GM23338 (cell line): ENCODE measurements around the gene B3GAT2. TPM values are rescaled to one million over a fixed set of nuclear protein-coding genes. Genes with fewer than 3 reads are reported as not detected.

Source experiments
- ATAC-seq: fragments of 200-7000 bp; cut with Tn5 transposase; 3 replicates; pipeline ENCODE4 v1.9.1; 2020
- DNase-seq: peaks from one replicate; pipeline ENCODE4 v3.0.0-alpha.2; 2015; ENCODE audit warnings: low spot score
- H2AFZ ChIP-seq: fragments of 200-600 bp; sonication (generic); 2 replicates; pipeline ENCODE4 v1.8.0; 2016; ENCODE audit warnings: antibody characterized with exemption, mild to moderate bottlenecking, moderate library complexity
- H3F3A ChIP-seq: fragments of 200-600 bp; sonication (generic); replicated peaks from 2 replicates; pipeline ENCODE4 v1.8.0; 2017; ENCODE audit warnings: antibody characterized with exemption, mixed run types, low read depth
- H3K27ac ChIP-seq: fragments of 200-600 bp; sonication (generic); 2 replicates; pipeline ENCODE4 v1.6.1; 2016; ENCODE audit warnings: low read depth
- H3K27me3 ChIP-seq: fragments of 200-600 bp; sonication (generic); 2 replicates; pipeline ENCODE4 v1.8.0; 2016; ENCODE audit warnings: mild to moderate bottlenecking, mixed run types, moderate library complexity; ENCODE audit not compliant: insufficient read depth
- H3K36me3 ChIP-seq: fragments of 200-600 bp; sonication (generic); 2 replicates; pipeline ENCODE4 v1.8.0; 2016; ENCODE audit warnings: mild to moderate bottlenecking; ENCODE audit not compliant: insufficient read depth
- H3K4me1 ChIP-seq: fragments of 200-600 bp; sonication (generic); 2 replicates; pipeline ENCODE4 v1.8.0; 2016; ENCODE audit warnings: mild to moderate bottlenecking, moderate library complexity; ENCODE audit not compliant: insufficient read depth
- H3K4me2 ChIP-seq: fragments of 200-600 bp; sonication (generic); 2 replicates; pipeline ENCODE4 v1.7.1; 2017; ENCODE audit warnings: mixed run types
- H3K4me3 ChIP-seq: fragments of 200-600 bp; sonication (generic); 2 replicates; pipeline ENCODE4 v1.6.1; 2016; ENCODE audit warnings: mixed run types
- H3K79me2 ChIP-seq: fragments of 200-600 bp; sonication (generic); replicated peaks from 2 replicates; pipeline ENCODE4 v1.8.0; 2017; ENCODE audit warnings: mild to moderate bottlenecking; ENCODE audit not compliant: insufficient read depth
- H3K9me2 ChIP-seq: fragments of 200-600 bp; sonication (generic); 2 replicates; pipeline ENCODE4 v1.8.0; 2017; ENCODE audit not compliant: insufficient read depth
- H4K20me1 ChIP-seq: fragments of 200-600 bp; sonication (generic); replicated peaks from 2 replicates; pipeline ENCODE4 v1.8.0; 2017; ENCODE audit warnings: mild to moderate bottlenecking; ENCODE audit not compliant: insufficient read depth
- H3K27ac Mint-ChIP-seq: 2 replicates; pipeline ENCODE4 v1.8.0; 2020; ENCODE audit warnings: inconsistent platforms, mild to moderate bottlenecking, moderate library complexity, mixed read lengths
- H3K27me3 Mint-ChIP-seq: 3 replicates; pipeline ENCODE4 v1.8.0; 2022; ENCODE audit warnings: low read depth, mild to moderate bottlenecking, moderate library complexity, mixed read lengths, inconsistent platforms; ENCODE audit not compliant: insufficient read depth, poor library complexity
- H3K36me3 Mint-ChIP-seq: 3 replicates; pipeline ENCODE4 v1.8.0; 2021; ENCODE audit warnings: low read depth, mild to moderate bottlenecking, inconsistent platforms, moderate library complexity, mixed read lengths
- H3K4me1 Mint-ChIP-seq: 3 replicates; pipeline ENCODE4 v1.8.0; 2020; ENCODE audit warnings: mild to moderate bottlenecking, inconsistent platforms, mixed read lengths
- H3K4me3 Mint-ChIP-seq: 3 replicates; pipeline ENCODE4 v1.8.0; 2021; ENCODE audit warnings: moderate library complexity, mild to moderate bottlenecking, inconsistent platforms, mixed read lengths
- H3K9me3 Mint-ChIP-seq: 3 replicates; pipeline ENCODE4 v1.8.0; 2020; ENCODE audit warnings: moderate library complexity, mild to moderate bottlenecking, inconsistent platforms, mixed read lengths
- EZH2 ChIP-seq: fragments of 200-600 bp; sonication (generic); IDR thresholded peaks from one replicate; pipeline ENCODE4 v1.8.0; 2017; ENCODE audit warnings: antibody characterized with exemption, mild to moderate bottlenecking, low read depth; ENCODE audit not compliant: unreplicated experiment
- JUNB ChIP-seq: IDR thresholded peaks from one replicate; pipeline ENCODE4 v1.6.1; 2016; ENCODE audit warnings: antibody characterized with exemption; ENCODE audit not compliant: unreplicated experiment
- POLR2AphosphoS5 ChIP-seq: IDR thresholded peaks from 2 replicates; pipeline ENCODE4 v1.6.1; 2016; ENCODE audit warnings: antibody characterized with exemption, low read depth
- REST ChIP-seq: IDR thresholded peaks from one replicate; pipeline ENCODE4 v1.6.1; 2018; ENCODE audit warnings: antibody characterized with exemption; ENCODE audit not compliant: unreplicated experiment
- STAT1 ChIP-seq: IDR thresholded peaks from one replicate; pipeline ENCODE4 v1.6.1; 2016; ENCODE audit warnings: antibody characterized with exemption; ENCODE audit not compliant: unreplicated experiment
- ZNF114 ChIP-seq: fragments of 250-450 bp; sonication (Bioruptor Pico); IDR thresholded peaks from 2 replicates; pipeline ENCODE4 v1.5.0; 2020; ENCODE audit warnings: mild to moderate bottlenecking, moderate library complexity
- long read RNA-seq: library from polyadenylated mRNA; unstranded; transcript quantifications from one replicate; pipeline ENCODE4 v2.0.0, GENCODE V29; 2020; ENCODE audit not compliant: unreplicated experiment
- polyA plus RNA-seq: library from polyadenylated mRNA; unstranded; fragments of >200 nt; fragmentation: Nextera tagmentation; extraction: Ambion mirVana; gene quantifications from 2 replicates; pipeline ENCODE4 v1.2.1, GENCODE V29; 2016
- total RNA-seq: library from RNA; depleted of rRNA; stranded (reverse); fragments of >200 nt; shearing (Covaris generic); gene quantifications from 2 replicates; pipeline ENCODE4 v1.2.3, GENCODE V29; 2014; rRNA removed
- TF ChIP-seq, protein P1 (sequence below), 2 experiments: fragments of 200-600 bp in 1 of 2; sonication (generic) in 1 of 2; conservative IDR thresholded peaks; 2 replicates each; pipeline versions ENCODE4 v1.5.1 to v1.6.1; 2016 to 2017; ENCODE audit warnings: antibody characterized with exemption in 2 of 2, low read depth in 2 of 2, mild to moderate bottlenecking in 2 of 2, moderate library complexity in 1 of 2
- TF ChIP-seq, protein P2 (sequence below): IDR thresholded peaks from 2 replicates; pipeline ENCODE4 v1.6.1; 2016; ENCODE audit warnings: antibody characterized with exemption

Gene B3GAT2
- total RNA-seq (1.0 and 1.8 TPM in 2 replicates), polyA plus RNA-seq (0.92 and 1.7 TPM in 2 replicates)
- long read RNA-seq, partial matches to known transcripts = 1 of 1 reads
- long read RNA-seq, other reads (novel, unspliced or antisense) = 0 of 1 reads

DNA sequence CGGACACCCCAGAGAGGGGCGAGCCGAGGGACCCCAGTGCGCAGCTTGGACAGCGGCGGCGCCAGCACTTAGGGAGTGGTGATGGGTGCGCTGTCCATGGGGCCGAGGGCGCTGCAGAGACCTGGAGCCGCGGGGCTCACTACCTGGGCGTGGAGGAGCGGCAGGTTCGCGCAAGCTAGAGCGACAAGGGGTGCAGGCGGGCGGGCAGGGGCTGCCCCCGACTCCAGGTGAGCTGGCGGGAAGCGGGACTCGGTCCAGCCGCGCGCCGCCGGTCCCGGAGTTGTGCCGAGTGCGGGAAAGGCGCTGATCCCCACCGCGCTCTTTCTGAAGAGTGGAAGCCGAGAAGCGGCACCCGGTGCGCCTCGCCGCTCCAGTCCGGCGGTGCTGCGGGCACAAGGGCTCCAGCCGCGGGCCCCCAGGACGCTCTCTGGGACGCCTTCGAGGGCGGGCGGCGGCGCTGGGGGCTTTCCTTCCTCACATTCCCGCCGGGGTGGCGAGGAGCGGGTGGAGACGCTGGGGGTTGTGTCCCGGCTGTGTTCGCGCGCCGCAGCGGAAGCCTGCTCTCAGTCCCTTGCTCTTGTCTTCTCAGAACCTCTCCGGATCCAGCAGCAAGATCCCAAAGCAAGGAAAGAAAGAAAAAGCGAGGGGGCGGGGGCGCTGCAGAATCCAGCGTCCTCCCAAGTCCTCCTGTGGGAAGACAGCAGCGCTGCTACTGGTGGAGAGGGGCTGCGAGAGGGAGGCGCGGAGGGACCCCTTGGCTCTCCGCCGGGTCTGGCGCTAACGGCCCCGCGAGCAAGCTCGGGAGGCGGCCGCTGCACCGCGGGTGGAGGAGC is at the start of gene B3GAT2:
B3GAT2 (minus strand) TSS at position 610 of the 833 bp plus-strand sequence. CDS start 631 bp downstream, outside the sequence.
- DNase-seq = peak; percentile 66
- Histone ChIP-seq H3K36me3 (no peaks in the 10 kb centered on the region), H3K9me2 (no peaks in the 10 kb centered on the region), H3K27ac (no peak within 1 kb of the TSS), H3K4me1 (peaks cover 15% of the 10 kb centered on the region), H4K20me1 (no peaks in the 10 kb centered on the region), H3K79me2 (no peaks in the 10 kb centered on the region), H3F3A (no peaks in the 10 kb centered on the region), H3K4me3 (peak within 1 kb of the TSS; percentile 82), H2AFZ (peak within 1 kb of the TSS; percentile 99), H3K27me3 (peaks cover 67% of the 10 kb centered on the region), H3K4me2 (peak within 1 kb of the TSS; percentile 96)
- Mint-ChIP-seq H3K27ac (no peak within 1 kb of the TSS), H3K27me3 (peaks cover 46% of the 10 kb centered on the region), H3K36me3 (no peaks in the 10 kb centered on the region; the same call in 2 of the 3 replicates), H3K4me1 (peaks cover 29% of the 10 kb centered on the region), H3K4me3 (peak within 1 kb of the TSS; percentile 77), H3K9me3 (no peaks in the 10 kb centered on the region; the same call in 2 of the 3 replicates)
- peak; percentile 44 for ATAC-seq
- peak; percentile 47 for TF ChIP-seq EZH2
- TF ChIP-seq, protein P1, sequence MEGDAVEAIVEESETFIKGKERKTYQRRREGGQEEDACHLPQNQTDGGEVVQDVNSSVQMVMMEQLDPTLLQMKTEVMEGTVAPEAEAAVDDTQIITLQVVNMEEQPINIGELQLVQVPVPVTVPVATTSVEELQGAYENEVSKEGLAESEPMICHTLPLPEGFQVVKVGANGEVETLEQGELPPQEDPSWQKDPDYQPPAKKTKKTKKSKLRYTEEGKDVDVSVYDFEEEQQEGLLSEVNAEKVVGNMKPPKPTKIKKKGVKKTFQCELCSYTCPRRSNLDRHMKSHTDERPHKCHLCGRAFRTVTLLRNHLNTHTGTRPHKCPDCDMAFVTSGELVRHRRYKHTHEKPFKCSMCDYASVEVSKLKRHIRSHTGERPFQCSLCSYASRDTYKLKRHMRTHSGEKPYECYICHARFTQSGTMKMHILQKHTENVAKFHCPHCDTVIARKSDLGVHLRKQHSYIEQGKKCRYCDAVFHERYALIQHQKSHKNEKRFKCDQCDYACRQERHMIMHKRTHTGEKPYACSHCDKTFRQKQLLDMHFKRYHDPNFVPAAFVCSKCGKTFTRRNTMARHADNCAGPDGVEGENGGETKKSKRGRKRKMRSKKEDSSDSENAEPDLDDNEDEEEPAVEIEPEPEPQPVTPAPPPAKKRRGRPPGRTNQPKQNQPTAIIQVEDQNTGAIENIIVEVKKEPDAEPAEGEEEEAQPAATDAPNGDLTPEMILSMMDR (conservative IDR thresholded peaks at IDR 0.05; ENCODE audit: low read depth in 2 of 2) = no peak

DNA sequence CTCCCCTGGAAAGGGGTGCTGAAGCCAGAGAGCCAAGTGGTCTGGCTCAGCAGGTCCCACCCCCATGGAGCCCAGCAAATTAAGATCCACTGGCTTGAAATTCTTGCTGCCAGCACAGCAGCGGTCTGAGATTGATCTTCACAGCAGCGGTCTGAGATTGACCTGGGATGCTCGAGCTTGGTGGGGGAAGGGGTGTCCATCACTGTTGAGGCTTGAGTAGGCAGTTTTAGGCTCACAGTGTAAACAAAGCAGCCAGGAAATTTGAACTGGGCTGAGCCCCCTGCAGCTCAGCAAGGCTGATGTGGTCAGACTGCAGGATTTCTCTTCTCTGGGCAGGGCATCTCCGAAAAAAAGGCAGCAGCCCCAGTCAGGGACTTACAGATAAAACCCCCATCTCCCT is 41.3 kb upstream of the B3GAT2 start:
- no peak overlapping the region for H3K4me3 ChIP-seq
- H3K27ac ChIP-seq = no peak overlapping the region
- TF ChIP-seq ZNF114 (CRISPR knock-in tag) = no peak
- H3K27me3 ChIP-seq = no peaks in the 10 kb centered on the region
- peak; percentile 70 for ATAC-seq
- no peak overlapping the region for H3K4me2 ChIP-seq
- no peaks in the 10 kb centered on the region for H3K4me1 ChIP-seq
- peak; percentile 18 for DNase-seq
- H3K79me2 ChIP-seq = no peaks in the 10 kb centered on the region
- no peaks in the 10 kb centered on the region for H3K9me2 ChIP-seq
- H3K4me3 Mint-ChIP-seq = no peak overlapping the region
- H3K9me3 Mint-ChIP-seq = peaks cover 5% of the 10 kb centered on the region; the same call in 2 of the 3 replicates
- peaks cover 11% of the 10 kb centered on the region for H3K4me1 Mint-ChIP-seq
- no peak overlapping the region for H2AFZ ChIP-seq
- no peaks in the 10 kb centered on the region for H4K20me1 ChIP-seq
- H3K36me3 Mint-ChIP-seq = no peaks in the 10 kb centered on the region; the same call in 1 of the 3 replicates
- no peaks in the 10 kb centered on the region for H3K36me3 ChIP-seq
- no peaks in the 10 kb centered on the region for H3F3A ChIP-seq
- peaks cover 4% of the 10 kb centered on the region for H3K27me3 Mint-ChIP-seq
- no peak overlapping the region for H3K27ac Mint-ChIP-seq

DNA sequence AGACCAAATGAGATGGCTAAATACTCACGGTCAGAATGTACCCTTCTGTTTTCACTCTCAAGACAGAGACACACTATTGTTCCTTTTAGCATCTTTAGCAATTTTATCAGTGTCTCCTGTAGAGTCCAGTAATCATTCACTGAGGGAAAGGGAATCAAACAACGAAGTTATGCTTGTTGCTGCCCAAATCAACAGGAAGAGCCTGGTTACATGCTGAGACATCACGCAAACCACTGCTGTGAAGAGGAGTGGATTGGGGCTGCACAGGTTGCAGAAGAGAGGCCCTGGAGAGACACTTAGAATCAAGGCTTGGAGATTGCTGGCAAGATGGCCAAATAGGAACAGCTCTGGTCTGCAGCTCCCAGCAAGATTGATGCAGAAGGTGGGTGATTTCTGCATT is 40.5 kb upstream of the B3GAT2 start:
- Histone ChIP-seq H3K4me2 (no peak overlapping the region), H4K20me1 (no peaks in the 10 kb centered on the region), H3F3A (no peaks in the 10 kb centered on the region), H3K4me1 (no peaks in the 10 kb centered on the region), H3K27me3 (no peaks in the 10 kb centered on the region), H3K9me2 (peaks cover 4% of the 10 kb centered on the region; the same call in 1 of the 2 replicates), H3K27ac (no peak overlapping the region), H3K36me3 (no peaks in the 10 kb centered on the region), H3K4me3 (no peak overlapping the region), H3K79me2 (no peaks in the 10 kb centered on the region), H2AFZ (no peak overlapping the region)
- H3K27me3 Mint-ChIP-seq = peaks cover 4% of the 10 kb centered on the region
- H3K36me3 Mint-ChIP-seq = no peaks in the 10 kb centered on the region
- ATAC-seq (no peak), DNase-seq (no peak)
- H3K4me3 Mint-ChIP-seq = no peak overlapping the region
- H3K4me1 Mint-ChIP-seq = peaks cover 11% of the 10 kb centered on the region
- no peaks in the 10 kb centered on the region; the same call in 2 of the 3 replicates for H3K9me3 Mint-ChIP-seq
- H3K27ac Mint-ChIP-seq = no peak overlapping the region
- TF ChIP-seq POLR2AphosphoS5 = no peak
- TF ChIP-seq, protein P1 (conservative IDR thresholded peaks at IDR 0.05; ENCODE audit: low read depth in 2 of 2) = no peak
- no peak for TF ChIP-seq ZNF114 (CRISPR knock-in tag)
- TF ChIP-seq REST = no peak
- no peak for TF ChIP-seq STAT1
- TF ChIP-seq, protein P2, sequence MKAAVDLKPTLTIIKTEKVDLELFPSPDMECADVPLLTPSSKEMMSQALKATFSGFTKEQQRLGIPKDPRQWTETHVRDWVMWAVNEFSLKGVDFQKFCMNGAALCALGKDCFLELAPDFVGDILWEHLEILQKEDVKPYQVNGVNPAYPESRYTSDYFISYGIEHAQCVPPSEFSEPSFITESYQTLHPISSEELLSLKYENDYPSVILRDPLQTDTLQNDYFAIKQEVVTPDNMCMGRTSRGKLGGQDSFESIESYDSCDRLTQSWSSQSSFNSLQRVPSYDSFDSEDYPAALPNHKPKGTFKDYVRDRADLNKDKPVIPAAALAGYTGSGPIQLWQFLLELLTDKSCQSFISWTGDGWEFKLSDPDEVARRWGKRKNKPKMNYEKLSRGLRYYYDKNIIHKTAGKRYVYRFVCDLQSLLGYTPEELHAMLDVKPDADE = no peak
- TF ChIP-seq JUNB = no peak
